GM12878 (cell line): ENCODE measurements around the gene RTP1.

Experiments
- BCL11A ChIP-seq: IDR thresholded peaks from 2 replicates; pipeline ENCODE4 v1.6.1; 2011; ENCODE audit warnings: low read depth, low read length
- CREB1 ChIP-seq: IDR thresholded peaks from 2 replicates; pipeline ENCODE4 v1.6.1; 2012; ENCODE audit warnings: low read depth, mild to moderate bottlenecking, inconsistent platforms
- ETV6 ChIP-seq, 2 experiments: fragments of 450-650 bp in 1 of 2; IDR thresholded peaks in 1 of 2; conservative IDR thresholded peaks in 1 of 2; 2 replicates each; pipeline ENCODE4 v1.6.1; 2014; ENCODE audit warnings: antibody characterized with exemption in 1 of 2, borderline replicate concordance in 1 of 2, low read depth in 1 of 2, mild to moderate bottlenecking in 1 of 2, moderate library complexity in 1 of 2
- MYC ChIP-seq: IDR thresholded peaks from 2 replicates; pipeline ENCODE4 v1.6.1; 2011; ENCODE audit warnings: mild to moderate bottlenecking, low read length, moderate library complexity, inconsistent platforms; ENCODE audit not compliant: insufficient read depth, insufficient replicate concordance, insufficient read length, severe bottlenecking
- NFIC ChIP-seq: IDR thresholded peaks from 2 replicates; pipeline ENCODE4 v1.6.1; 2012; ENCODE audit warnings: low read depth, mild to moderate bottlenecking, inconsistent platforms, low read length, moderate library complexity
- NFXL1 ChIP-seq: fragments of 450-650 bp; IDR thresholded peaks from 2 replicates; pipeline ENCODE4 v1.6.1; 2017; ENCODE audit warnings: antibody characterized with exemption, mild to moderate bottlenecking, borderline replicate concordance
- NR2C2 ChIP-seq: IDR thresholded peaks from 2 replicates; pipeline ENCODE4 v1.6.1; 2011; ENCODE audit warnings: borderline replicate concordance, low read depth; ENCODE audit not compliant: control insufficient read depth, insufficient read length
- SMC3 ChIP-seq: IDR thresholded peaks from 2 replicates; pipeline ENCODE4 v1.6.1; 2011; ENCODE audit warnings: low read length, improper control_type of control experiment, borderline replicate concordance
- SPI1 ChIP-seq: IDR thresholded peaks from 2 replicates; pipeline ENCODE4 v1.6.1; 2011; ENCODE audit warnings: low read depth, mild to moderate bottlenecking, low read length, moderate library complexity, borderline replicate concordance; ENCODE audit not compliant: insufficient read depth
- USF2 ChIP-seq: IDR thresholded peaks from 2 replicates; pipeline ENCODE4 v1.6.1; 2011; ENCODE audit warnings: low read depth, low read length, improper control_type of control experiment, borderline replicate concordance
- TF ChIP-seq, protein P1 (sequence below), 3 experiments: IDR thresholded peaks in 2 of 3; conservative IDR thresholded peaks in 1 of 3; 2 replicates each; pipeline ENCODE4 v1.5.1; 2011; ENCODE audit warnings: low read depth in 3 of 3, low read length in 3 of 3, mild to moderate bottlenecking in 3 of 3, control low read depth in 2 of 3, moderate library complexity in 2 of 3, inconsistent platforms in 1 of 3, mixed read lengths in 1 of 3; ENCODE audit not compliant: control insufficient read depth in 2 of 3, insufficient read depth in 1 of 3; ENCODE audit errors: extremely low read depth in 1 of 3

- TF ChIP-seq MYC (no peak), SPI1 (no peak), ETV6 (conservative IDR thresholded peaks at IDR 0.05 in 1 of 2, IDR thresholded peaks at IDR 0.05 in 1 of 2; ENCODE audit: borderline replicate concordance in 1 of 2, low read depth in 1 of 2) (no peak), NFIC (no peak), CREB1 (no peak), NFXL1 (no peak), USF2 (no peak), BCL11A (no peak), SMC3 (no peak), NR2C2 (no peak)
- TF ChIP-seq, protein P1, sequence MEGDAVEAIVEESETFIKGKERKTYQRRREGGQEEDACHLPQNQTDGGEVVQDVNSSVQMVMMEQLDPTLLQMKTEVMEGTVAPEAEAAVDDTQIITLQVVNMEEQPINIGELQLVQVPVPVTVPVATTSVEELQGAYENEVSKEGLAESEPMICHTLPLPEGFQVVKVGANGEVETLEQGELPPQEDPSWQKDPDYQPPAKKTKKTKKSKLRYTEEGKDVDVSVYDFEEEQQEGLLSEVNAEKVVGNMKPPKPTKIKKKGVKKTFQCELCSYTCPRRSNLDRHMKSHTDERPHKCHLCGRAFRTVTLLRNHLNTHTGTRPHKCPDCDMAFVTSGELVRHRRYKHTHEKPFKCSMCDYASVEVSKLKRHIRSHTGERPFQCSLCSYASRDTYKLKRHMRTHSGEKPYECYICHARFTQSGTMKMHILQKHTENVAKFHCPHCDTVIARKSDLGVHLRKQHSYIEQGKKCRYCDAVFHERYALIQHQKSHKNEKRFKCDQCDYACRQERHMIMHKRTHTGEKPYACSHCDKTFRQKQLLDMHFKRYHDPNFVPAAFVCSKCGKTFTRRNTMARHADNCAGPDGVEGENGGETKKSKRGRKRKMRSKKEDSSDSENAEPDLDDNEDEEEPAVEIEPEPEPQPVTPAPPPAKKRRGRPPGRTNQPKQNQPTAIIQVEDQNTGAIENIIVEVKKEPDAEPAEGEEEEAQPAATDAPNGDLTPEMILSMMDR (IDR thresholded peaks at IDR 0.05 in 2 of 3, conservative IDR thresholded peaks at IDR 0.05 in 1 of 3; ENCODE audit: control insufficient read depth in 2 of 3, extremely low read depth in 1 of 3, insufficient read depth in 1 of 3, low read depth in 3 of 3, low read length in 3 of 3) = no peak
Observed at GRCh38 chr3:187198490-187198889, 1.2 kb downstream of the RTP1 start.
